Breast epithelium (tissue), 4 donors: ENCODE measurements around the gene ACTN4. TPM values are rescaled to one million over a fixed set of nuclear protein-coding genes. Genes with fewer than 3 reads are reported as not detected.

Experiments used
- DNase-seq, 2 donors: peaks; one replicate each; pipeline ENCODE4 v3.0.0-alpha.2; 2019; ENCODE audit warnings: low spot score in 2 of 2
- H3K27ac ChIP-seq, 2 donors: fragments of 200-600 bp; sonication (generic) in 1 of 2; one replicate each; pipeline ENCODE4 v1.5.1; 2016 to 2019; ENCODE audit warnings: mild to moderate bottlenecking in 1 of 2
- H3K27me3 ChIP-seq, 2 donors: fragments of 200-600 bp; sonication (generic) in 1 of 2; one replicate each; pipeline versions ENCODE4 v1.5.1 to v1.6.0; 2017 to 2019; ENCODE audit warnings: control low read depth in 1 of 2, mild to moderate bottlenecking in 1 of 2
- H3K36me3 ChIP-seq: fragments of 200-600 bp; one replicate; pipeline ENCODE4 v1.5.1; 2019
- H3K4me1 ChIP-seq, 2 donors: fragments of 200-600 bp; sonication (generic); one replicate each; pipeline ENCODE4 v1.5.1; 2016 to 2019; ENCODE audit warnings: control low read depth in 1 of 2
- H3K4me3 ChIP-seq, 3 donors: fragments of 200-600 bp; sonication (generic); 1 replicate in 2 of 3; 2 replicates in 1 of 3; pipeline ENCODE4 v1.5.1; 2016 to 2019; ENCODE audit warnings: mild to moderate bottlenecking in 3 of 3, moderate library complexity in 2 of 3
- H3K9me3 ChIP-seq, 2 donors: fragments of 200-600 bp; sonication (generic) in 1 of 2; one replicate each; pipeline ENCODE4 v1.5.1; 2016 to 2019; ENCODE audit warnings: control low read depth in 1 of 2
- CTCF ChIP-seq, 3 donors: fragments of 450-650 bp; IDR thresholded peaks; one replicate each; pipeline ENCODE4 v1.5.1; 2016 to 2017; ENCODE audit warnings: antibody characterized with exemption in 3 of 3, mild to moderate bottlenecking in 3 of 3, moderate library complexity in 3 of 3
- POLR2A ChIP-seq: fragments of 450-650 bp; IDR thresholded peaks from one replicate; pipeline ENCODE4 v1.6.1; 2016; ENCODE audit warnings: antibody characterized with exemption, mild to moderate bottlenecking, moderate library complexity
- POLR2AphosphoS5 ChIP-seq, 3 donors: sonication (generic); formaldehyde crosslinking; IDR thresholded peaks; one replicate each; pipeline ENCODE4 v1.6.1; 2017; ENCODE audit warnings: antibody characterized with exemption in 3 of 3
- intact Hi-C: fragments of 100-400 bp; cut with DNase I; formaldehyde crosslinking; loops from one replicate; pipeline ENCODE4 v1.15.1; 2023; ENCODE audit warnings: low total_unique reads
- total RNA-seq, 3 donors: library from RNA; depleted of rRNA; stranded (reverse); fragments of >200 nt; gene quantifications; one replicate each; pipeline ENCODE4 v1.1.0, GENCODE V29; 2016

ACTN4 gene
- total RNA-seq, 3 donors from 2014 or later, result 182 to 296 (median 269) TPM

- intact Hi-C loops, result no loop called here
- H3K4me3 ChIP-seq, result peak overlapping the region in 2 of 3 donors; percentile 20 to 49
- TF ChIP-seq POLR2AphosphoS5 (IDR thresholded peaks at IDR 0.05) (peak; percentile 25 to 77 (median 77)), POLR2A (peak; percentile 45), CTCF (IDR thresholded peaks at IDR 0.05) (no peak)
- H3K27ac ChIP-seq, result peak overlapping the region; percentile 98 to 99
- H3K36me3 ChIP-seq, result no peaks in the 10 kb centered on the region
- H3K27me3 ChIP-seq, result no peaks in the 10 kb centered on the region
- DNase-seq, result peak in 1 of 2 donors; percentile 83
- peaks cover 28 to 61% of the 10 kb centered on the region in 2 donors for H3K4me1 ChIP-seq
- H3K9me3 ChIP-seq, result no peaks in the 10 kb centered on the region
Measured at GRCh38 chr19:38658462-38659306, 11.2 kb downstream of the ACTN4 start.

GRCh38 chr19:38660724-38661123 is 13.3 kb downstream of the ACTN4 start:
- Histone ChIP-seq H3K36me3 (no peaks in the 10 kb centered on the region), H3K4me3 (no peak overlapping the region), H3K27me3 (no peaks in the 10 kb centered on the region), H3K9me3 (no peaks in the 10 kb centered on the region), H3K4me1 (peaks cover 44 to 73% of the 10 kb centered on the region in 2 donors), H3K27ac (peak overlapping the region; percentile 98 to 99)
- no peak for TF ChIP-seq POLR2AphosphoS5 (IDR thresholded peaks at IDR 0.05)
- TF ChIP-seq CTCF (IDR thresholded peaks at IDR 0.05), result no peak
- TF ChIP-seq POLR2A, result no peak
- intact Hi-C loops, result no loop called here
- no peak for DNase-seq

DNA sequence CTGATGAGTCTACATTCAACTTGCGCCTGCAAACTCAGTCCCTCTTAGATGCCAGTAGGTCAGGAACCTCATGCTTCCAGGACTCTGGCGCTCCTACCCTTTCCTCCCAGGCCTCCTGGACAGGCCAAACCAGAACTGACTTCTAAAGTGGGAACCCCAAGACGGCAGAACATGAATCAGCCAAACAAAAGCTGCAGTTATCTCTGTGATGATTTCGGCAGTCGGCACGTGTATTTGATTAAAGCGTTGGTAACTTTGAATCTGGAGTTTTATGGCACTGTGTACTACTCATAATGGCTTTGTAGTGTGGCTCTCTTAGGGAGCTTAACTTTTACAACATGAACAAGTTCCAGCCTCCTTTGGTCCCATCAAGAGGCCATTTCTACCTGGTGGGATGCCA is 13.7 kb downstream of the ACTN4 start:
- Histone ChIP-seq H3K4me1 (peaks cover 48 to 77% of the 10 kb centered on the region in 2 donors), H3K27ac (peak overlapping the region; percentile 98 to 99)
- intact Hi-C loops, result no loop called here

DNA sequence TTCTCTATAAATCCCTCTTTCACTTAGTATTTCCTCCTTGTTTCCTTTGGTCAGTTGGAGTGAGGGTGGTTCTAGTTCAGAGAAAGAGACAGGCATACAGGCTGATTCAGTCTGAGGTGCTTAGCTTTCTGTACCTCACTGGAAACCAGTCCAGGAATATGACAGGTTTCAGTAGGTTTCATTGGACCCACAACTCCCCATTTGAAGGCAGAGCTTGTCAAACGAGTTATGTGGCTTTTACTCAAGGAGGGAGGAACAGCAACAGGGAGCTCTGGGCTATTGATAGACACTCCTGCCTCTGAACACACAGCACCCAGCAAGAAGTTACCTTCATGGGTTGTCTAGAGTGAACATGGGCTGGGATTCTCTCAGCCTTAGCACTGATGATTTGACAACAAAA is 14.5 kb downstream of the ACTN4 start:
- H3K27me3 ChIP-seq, result no peaks in the 10 kb centered on the region
- peaks cover 56 to 77% of the 10 kb centered on the region in 2 donors for H3K4me1 ChIP-seq
- no peaks in the 10 kb centered on the region for H3K9me3 ChIP-seq
- DNase-seq, result peak in 1 of 2 donors; percentile 88
- intact Hi-C loops, result no loop called here
- no peaks in the 10 kb centered on the region for H3K36me3 ChIP-seq
- H3K27ac ChIP-seq, result peak overlapping the region; percentile 98 to 99
- H3K4me3 ChIP-seq, result peak overlapping the region in 1 of 3 donors; percentile 4
- TF ChIP-seq POLR2AphosphoS5 (IDR thresholded peaks at IDR 0.05), result peak in 2 of 3 donors; percentile 53 to 83
- TF ChIP-seq POLR2A, result peak; percentile 10
- no peak for TF ChIP-seq CTCF (IDR thresholded peaks at IDR 0.05)

More for the DNA sequence above, 13.7 kb downstream of the ACTN4 start:
- H3K36me3 ChIP-seq, result no peaks in the 10 kb centered on the region
- no peak overlapping the region for H3K4me3 ChIP-seq
- no peaks in the 10 kb centered on the region for H3K27me3 ChIP-seq
- DNase-seq, result no peak
- TF ChIP-seq POLR2AphosphoS5 (IDR thresholded peaks at IDR 0.05), result no peak
- TF ChIP-seq POLR2A, result no peak
- TF ChIP-seq CTCF (IDR thresholded peaks at IDR 0.05), result no peak
- no peaks in the 10 kb centered on the region for H3K9me3 ChIP-seq

DNA sequence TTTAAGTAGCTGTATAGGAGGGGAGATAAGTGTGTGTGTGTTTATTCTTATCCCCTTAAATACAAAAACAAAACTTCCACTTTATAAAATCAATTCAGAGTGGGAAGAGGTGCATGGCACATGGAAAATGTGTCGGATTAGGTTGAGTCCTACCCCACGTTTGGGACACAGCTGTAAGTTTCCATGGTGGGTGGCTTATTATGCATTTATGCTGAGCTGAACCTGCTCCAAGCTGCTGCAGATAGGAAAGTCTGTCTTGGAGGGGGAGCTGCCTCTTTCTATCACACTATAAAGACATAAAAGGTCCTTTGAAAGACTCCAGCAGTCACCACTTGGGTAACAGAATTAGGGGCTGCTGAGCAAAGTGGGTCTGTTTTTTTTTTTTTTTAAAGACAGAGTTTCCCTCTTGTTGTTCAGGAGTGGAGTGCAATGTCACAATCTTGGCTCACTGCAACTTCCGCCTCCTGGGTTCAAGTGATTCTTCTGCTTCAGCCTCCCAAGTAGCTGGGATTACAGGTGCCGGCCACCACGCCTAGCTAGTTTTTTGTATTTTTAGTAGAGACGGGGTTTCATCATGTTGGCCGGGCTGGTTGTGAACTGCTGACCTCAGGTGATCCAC is 15.2 kb downstream of the ACTN4 start:
- Histone ChIP-seq H3K4me3 (peak overlapping the region in 1 of 3 donors; percentile 4), H3K4me1 (peaks cover 54 to 77% of the 10 kb centered on the region in 2 donors), H3K9me3 (no peaks in the 10 kb centered on the region), H3K27ac (peak overlapping the region; percentile 98 to 99), H3K27me3 (no peaks in the 10 kb centered on the region), H3K36me3 (no peaks in the 10 kb centered on the region)
- no peak for TF ChIP-seq POLR2A
- no peak for TF ChIP-seq CTCF (IDR thresholded peaks at IDR 0.05)
- no peak for TF ChIP-seq POLR2AphosphoS5 (IDR thresholded peaks at IDR 0.05)
- peak in 1 of 2 donors; percentile 19 for DNase-seq
- intact Hi-C loops, result no loop called here
